ENCODE measurements around the gene LRRC3.

LRRC3 gene

DNA sequence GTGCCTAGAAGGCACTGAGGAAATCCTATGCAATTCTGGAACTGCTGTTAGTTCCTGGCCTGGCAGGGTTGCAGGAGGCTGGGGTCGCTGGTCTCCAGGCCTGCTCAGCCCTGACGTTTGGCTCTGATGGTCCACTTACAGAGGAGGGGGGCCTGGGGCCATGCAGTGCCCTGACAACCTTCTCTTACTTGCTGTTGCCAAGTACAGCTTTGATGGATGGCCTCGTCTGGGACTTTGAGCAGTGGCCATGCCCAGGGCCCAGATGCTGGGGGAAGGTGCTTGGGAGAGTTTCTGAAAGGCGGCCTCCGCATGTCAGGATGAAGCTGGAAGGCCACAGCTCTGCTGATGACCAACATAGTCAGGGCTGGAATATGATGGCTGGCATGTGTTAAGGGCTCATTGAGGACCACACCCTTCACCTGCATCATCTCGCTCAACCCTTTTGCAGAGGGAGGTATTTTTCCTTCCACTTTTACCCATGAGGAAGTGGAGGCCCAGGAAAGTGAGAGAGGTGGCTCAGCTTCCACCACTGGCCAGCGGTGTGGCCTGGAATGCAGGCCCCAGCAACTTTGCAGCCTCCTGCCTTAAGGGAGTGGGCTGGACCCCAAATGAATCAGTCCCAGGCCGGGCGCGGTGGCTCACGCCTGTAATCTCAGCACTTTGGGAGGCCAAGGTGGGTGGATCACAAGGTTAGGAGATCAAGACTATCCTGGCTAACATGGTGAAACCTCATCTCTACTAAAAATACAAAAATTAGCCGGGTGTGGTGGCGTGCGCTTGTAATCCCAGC is 34.7 kb upstream of the LRRC3 start:
- Histone ChIP-seq H3K9me2 (replicated peaks; ENCODE audit: insufficient read depth, low read length) (no peaks in the 10 kb centered on the region), H3K4me3 (ENCODE audit: low read length) (no peak overlapping the region), H3F3A (ENCODE audit: insufficient read depth, low read length) (no peaks in the 10 kb centered on the region), H3K36me3 (replicated peaks; ENCODE audit: insufficient read depth, low read length) (no peaks in the 10 kb centered on the region), H3K9me3 (replicated peaks; ENCODE audit: insufficient read depth, low read length) (no peaks in the 10 kb centered on the region), H3K27me3 (replicated peaks; ENCODE audit: insufficient read depth, low read length) (peaks cover 74% of the 10 kb centered on the region), H3K4me2 (ENCODE audit: low read depth, low read length) (no peak overlapping the region), H3K79me2 (ENCODE audit: low read length) (no peaks in the 10 kb centered on the region), H3K9ac (ENCODE audit: low read length) (no peak overlapping the region), H2AFZ (ENCODE audit: low read length) (no peak overlapping the region), H3K4me1 (ENCODE audit: low read length) (no peaks in the 10 kb centered on the region), H3K27ac (ENCODE audit: low read length) (no peak overlapping the region), H4K20me1 (ENCODE audit: insufficient read depth, low read length) (no peaks in the 10 kb centered on the region)
- DNase-seq: no peak
- TF ChIP-seq, protein P1, sequence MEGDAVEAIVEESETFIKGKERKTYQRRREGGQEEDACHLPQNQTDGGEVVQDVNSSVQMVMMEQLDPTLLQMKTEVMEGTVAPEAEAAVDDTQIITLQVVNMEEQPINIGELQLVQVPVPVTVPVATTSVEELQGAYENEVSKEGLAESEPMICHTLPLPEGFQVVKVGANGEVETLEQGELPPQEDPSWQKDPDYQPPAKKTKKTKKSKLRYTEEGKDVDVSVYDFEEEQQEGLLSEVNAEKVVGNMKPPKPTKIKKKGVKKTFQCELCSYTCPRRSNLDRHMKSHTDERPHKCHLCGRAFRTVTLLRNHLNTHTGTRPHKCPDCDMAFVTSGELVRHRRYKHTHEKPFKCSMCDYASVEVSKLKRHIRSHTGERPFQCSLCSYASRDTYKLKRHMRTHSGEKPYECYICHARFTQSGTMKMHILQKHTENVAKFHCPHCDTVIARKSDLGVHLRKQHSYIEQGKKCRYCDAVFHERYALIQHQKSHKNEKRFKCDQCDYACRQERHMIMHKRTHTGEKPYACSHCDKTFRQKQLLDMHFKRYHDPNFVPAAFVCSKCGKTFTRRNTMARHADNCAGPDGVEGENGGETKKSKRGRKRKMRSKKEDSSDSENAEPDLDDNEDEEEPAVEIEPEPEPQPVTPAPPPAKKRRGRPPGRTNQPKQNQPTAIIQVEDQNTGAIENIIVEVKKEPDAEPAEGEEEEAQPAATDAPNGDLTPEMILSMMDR (IDR thresholded peaks at IDR 0.05; ENCODE audit: low read length): no peak
- TF ChIP-seq EZH2phosphoT487 (IDR thresholded peaks at IDR 0.05; ENCODE audit: low read length) (no peak), EZH2 (optimal IDR thresholded peaks at IDR 0.05; ENCODE audit: low read depth, low read length) (no peak)

DNA sequence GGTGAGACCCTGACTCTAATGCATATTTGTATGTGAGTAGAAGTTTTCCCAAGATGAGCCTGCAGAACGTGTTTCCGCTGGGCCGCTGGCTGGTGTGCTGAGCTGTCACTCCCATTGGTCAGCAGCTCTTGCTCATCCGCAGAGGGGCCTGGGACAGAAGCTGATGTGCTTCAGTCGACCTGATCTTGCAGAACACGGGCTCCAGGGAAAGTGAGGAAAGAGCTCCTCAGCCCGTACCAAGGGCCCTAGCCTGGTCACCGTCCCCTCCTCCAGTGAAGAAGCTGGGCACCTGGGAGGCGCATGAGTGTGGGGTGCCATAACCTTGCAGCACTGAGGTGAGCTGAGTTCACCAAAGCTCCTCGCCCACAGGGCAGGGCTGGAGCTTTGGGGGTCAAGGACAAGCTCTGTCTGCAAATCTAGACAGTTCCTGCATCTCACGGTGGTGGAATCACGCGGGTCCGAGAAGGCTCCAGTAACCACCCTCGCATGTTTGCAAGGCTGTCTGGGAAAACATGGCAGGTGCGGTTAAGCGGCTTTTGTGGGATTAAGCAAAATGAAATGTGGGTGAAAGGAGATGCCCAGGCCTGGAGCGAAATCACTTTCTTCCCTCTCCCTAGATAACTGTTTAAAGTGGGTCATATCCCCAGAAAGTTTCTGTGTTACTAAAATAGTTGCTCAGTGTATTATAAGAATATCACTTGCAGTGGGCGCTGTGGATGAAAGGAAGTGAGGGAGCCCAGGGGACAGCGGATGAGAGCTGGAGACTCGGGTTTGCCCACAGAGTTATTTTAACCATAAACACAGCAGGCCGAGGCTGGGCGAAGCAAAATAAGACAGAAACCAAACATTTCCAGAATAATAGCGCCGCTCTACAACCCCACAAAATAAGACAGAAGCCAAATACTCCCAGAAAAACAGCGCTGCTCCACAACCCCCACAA is 33.1 kb upstream of the LRRC3 start:
- no peak for DNase-seq
- Histone ChIP-seq H3K4me2 (ENCODE audit: low read depth, low read length) (peak overlapping the region; percentile 1; the same call in 1 of the 2 replicates), H3K36me3 (replicated peaks; ENCODE audit: insufficient read depth, low read length) (no peaks in the 10 kb centered on the region), H3K27me3 (replicated peaks; ENCODE audit: insufficient read depth, low read length) (peaks cover 72% of the 10 kb centered on the region), H3K9me2 (replicated peaks; ENCODE audit: insufficient read depth, low read length) (no peaks in the 10 kb centered on the region), H3K79me2 (ENCODE audit: low read length) (no peaks in the 10 kb centered on the region), H2AFZ (ENCODE audit: low read length) (no peak overlapping the region), H3K9ac (ENCODE audit: low read length) (no peak overlapping the region), H3F3A (ENCODE audit: insufficient read depth, low read length) (no peaks in the 10 kb centered on the region), H3K4me1 (ENCODE audit: low read length) (no peaks in the 10 kb centered on the region), H3K4me3 (ENCODE audit: low read length) (no peak overlapping the region), H4K20me1 (ENCODE audit: insufficient read depth, low read length) (no peaks in the 10 kb centered on the region), H3K27ac (ENCODE audit: low read length) (no peak overlapping the region), H3K9me3 (replicated peaks; ENCODE audit: insufficient read depth, low read length) (no peaks in the 10 kb centered on the region)
- no peak for TF ChIP-seq EZH2phosphoT487 (IDR thresholded peaks at IDR 0.05; ENCODE audit: low read length)
- TF ChIP-seq, protein P1 (IDR thresholded peaks at IDR 0.05; ENCODE audit: low read length): no peak
- TF ChIP-seq EZH2 (optimal IDR thresholded peaks at IDR 0.05; ENCODE audit: low read depth, low read length): no peak

DNA sequence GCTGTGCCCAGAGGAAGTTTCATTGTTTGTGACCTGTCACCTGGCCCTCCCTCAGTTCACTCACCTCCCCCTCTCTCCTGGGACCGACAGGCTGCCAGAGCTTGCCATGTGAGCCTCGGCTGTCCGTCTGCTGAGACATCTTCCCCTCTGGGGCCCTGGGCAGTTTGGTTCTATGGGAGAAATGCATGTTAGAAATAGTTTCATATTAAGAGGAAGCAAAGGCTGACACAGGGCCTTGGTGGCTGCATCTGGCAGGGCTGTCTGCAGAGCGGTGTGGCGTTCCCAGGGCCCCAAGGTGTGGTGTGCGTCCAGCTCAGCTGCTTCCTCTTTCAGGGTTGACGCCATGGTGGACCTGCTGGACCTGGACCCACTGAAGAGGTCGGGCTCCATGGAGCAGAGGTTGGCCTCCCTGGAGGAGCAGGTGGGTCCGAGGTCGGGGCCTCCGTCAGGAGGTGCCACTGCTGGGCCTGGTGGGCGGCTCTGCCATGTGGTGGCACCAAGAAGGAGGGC is 31.9 kb upstream of the LRRC3 start:
- peak overlapping the region; percentile 32; the same call in 1 of the 2 replicates for H3K4me2 ChIP-seq (ENCODE audit: low read depth, low read length)
- H3K36me3 ChIP-seq (replicated peaks; ENCODE audit: insufficient read depth, low read length): no peaks in the 10 kb centered on the region
- H3K27me3 ChIP-seq (replicated peaks; ENCODE audit: insufficient read depth, low read length): peaks cover 65% of the 10 kb centered on the region
- no peaks in the 10 kb centered on the region for H3K79me2 ChIP-seq (ENCODE audit: low read length)
- no peak overlapping the region; the same call in 1 of the 2 replicates for H2AFZ ChIP-seq (ENCODE audit: low read length)
- no peaks in the 10 kb centered on the region for H3K9me3 ChIP-seq (replicated peaks; ENCODE audit: insufficient read depth, low read length)
- H3K4me3 ChIP-seq (ENCODE audit: low read length): peak overlapping the region; percentile 18; the same call in 1 of the 2 replicates
- no peaks in the 10 kb centered on the region for H4K20me1 ChIP-seq (ENCODE audit: insufficient read depth, low read length)
- no peaks in the 10 kb centered on the region for H3K4me1 ChIP-seq (ENCODE audit: low read length)
- H3K9ac ChIP-seq (ENCODE audit: low read length): no peak overlapping the region
- DNase-seq: no peak
- no peak overlapping the region for H3K27ac ChIP-seq (ENCODE audit: low read length)
- TF ChIP-seq EZH2 (optimal IDR thresholded peaks at IDR 0.05; ENCODE audit: low read depth, low read length): no peak
- no peak for TF ChIP-seq EZH2phosphoT487 (IDR thresholded peaks at IDR 0.05; ENCODE audit: low read length)
- TF ChIP-seq, protein P1 (IDR thresholded peaks at IDR 0.05; ENCODE audit: low read length): no peak
- peaks cover 6% of the 10 kb centered on the region; the same call in 1 of the 2 replicates for H3F3A ChIP-seq (ENCODE audit: insufficient read depth, low read length)
- H3K9me2 ChIP-seq (replicated peaks; ENCODE audit: insufficient read depth, low read length): no peaks in the 10 kb centered on the region

Measured in MM.1S (cell line).